NCI-H1048 (cell line): ENCODE measurements around the gene ASIC4.

Source experiments
- DNase-seq: peaks from one replicate; lab custom pipeline; 2025; lab: John Stamatoyannopoulos, UW

ASIC4 gene

DNA sequence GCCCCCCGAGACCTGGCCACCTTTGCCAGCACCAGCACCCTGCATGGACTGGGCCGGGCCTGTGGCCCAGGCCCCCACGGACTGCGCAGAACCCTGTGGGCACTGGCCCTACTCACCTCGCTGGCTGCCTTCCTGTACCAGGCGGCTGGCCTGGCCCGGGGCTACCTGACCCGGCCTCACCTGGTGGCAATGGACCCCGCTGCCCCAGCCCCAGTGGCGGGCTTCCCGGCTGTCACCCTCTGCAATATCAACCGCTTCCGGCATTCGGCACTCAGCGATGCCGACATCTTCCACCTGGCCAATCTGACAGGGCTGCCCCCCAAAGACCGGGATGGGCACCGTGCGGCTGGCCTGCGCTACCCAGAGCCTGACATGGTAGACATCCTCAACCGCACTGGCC lies 554 bp downstream of the ASIC4 start:
- no peak for DNase-seq

GRCh38 chr2:219515874-219516629 lies 1.8 kb downstream of the ASIC4 start:
- no peak for DNase-seq

DNA sequence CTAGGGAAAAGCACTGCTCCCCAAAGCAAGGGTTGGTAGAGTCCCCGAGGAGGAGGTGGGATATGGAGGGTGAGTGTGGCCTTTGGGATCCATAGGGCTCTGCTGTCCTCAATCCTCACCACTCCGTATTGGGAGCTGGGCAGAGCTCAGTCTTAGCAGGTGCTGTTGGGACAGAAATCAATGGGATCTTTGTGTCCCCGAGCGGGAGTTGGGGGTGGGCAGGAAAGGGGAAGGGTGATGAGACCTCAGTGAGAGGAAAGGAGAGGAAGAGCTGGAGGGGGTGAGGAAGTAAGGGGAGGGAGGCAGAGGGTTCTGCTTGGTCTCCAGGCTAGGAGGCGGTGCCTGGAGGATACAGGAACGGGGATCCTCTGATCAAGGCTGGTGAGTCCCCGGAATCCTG lies 2.6 kb downstream of the ASIC4 start:
- DNase-seq = no peak

DNA sequence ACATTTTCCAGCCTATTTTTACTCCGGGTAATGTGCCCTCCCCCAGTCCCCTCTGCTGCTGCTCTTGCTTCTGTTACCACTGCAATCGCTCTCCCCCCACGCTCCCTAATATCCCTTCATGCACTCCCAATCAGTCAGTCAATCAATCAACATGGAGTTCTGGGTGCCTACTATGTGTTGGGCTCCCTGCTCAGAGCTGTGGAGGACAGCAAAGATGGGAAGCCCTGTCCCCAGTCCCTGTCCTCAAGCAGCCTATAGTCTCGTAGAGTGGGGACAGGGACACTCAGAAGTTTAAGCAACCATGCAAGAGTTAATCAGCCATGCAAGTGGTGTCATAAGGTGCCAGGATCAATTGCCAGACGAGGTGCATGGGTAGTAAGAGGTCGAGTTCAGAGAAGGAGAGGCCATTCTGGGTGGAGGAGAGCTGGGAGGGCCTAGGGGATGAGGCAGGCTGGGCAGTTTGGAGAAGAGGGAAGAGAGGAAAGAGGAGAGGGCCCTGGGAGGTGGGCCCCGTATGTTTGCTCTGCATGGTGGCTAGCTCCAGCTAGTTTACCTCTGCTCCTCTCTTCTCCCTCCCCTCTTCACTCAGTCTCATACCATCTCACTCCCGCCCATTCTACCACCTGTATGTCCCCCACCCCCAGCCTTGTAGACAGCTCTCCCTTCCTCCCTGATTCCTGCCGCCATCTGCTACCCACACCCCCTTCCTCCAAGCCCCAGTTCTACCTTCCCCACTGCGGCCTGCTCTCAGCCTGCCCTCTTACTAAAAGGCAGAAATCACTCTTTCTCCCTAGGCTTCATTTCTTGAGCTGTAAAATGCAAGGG lies 3.9 kb downstream of the ASIC4 start:
- DNase-seq = no peak

DNA sequence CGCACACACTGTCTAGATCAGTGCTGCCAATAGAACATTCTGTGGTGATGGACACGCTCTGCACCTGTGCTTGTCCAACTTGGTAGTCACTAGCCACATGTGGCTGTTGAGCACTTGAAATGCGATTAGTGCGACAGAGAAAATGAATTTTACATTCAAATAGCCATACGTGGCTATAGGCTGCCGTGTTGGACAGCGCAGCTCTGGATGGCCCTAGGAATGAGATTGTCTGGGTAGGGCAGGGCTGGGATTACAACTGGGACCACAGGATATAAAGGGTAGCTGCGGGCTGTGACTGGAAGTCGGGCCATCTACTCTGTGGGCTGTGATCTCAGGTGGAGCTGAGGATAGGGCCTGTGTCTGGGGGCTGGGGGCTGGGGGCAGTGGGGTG lies 5.2 kb downstream of the ASIC4 start:
- DNase-seq = no peak

- DNase-seq = no peak
These were observed 5.8 kb downstream of the ASIC4 start for GRCh38 chr2:219520079-219520478.

DNA sequence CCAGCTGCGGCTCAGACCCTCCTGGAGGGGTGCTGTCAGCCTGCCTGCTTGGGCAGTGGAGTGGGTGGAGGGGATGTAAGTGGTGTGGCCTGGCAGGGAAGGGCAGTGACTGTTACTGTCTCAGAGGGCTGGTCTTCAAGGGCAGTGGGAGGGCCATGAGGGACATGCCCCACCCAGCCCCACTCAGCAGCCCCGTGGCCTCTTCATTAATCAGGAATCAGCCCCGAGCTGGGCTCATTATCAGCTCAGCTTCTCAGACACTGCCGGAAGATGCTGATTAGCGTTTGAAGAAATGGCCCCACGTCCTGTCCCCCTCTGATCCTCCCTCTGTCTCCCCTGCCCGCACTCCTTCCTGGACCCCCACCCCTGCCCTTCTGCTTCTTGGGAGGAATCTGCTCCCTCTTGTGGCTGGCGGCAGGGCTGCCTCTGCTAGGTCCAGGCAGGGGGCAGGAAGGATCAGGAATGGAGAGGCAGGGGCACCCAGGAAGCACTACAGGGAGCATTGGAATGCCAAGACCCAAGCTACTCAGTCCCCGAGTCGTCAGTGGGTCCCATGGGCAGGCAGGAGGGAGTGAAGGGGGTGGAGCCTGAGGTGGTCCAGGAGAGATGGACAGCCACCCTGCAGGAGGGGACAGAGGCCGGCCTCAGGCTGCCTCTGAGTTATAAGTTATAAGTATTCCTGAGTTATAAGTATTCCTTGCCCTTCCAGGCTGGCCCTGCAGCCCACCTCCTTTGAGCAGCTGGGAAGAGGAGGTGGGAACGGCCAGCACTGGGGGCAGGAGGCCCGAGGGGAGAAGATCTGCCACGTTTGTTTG lies 7.0 kb downstream of the ASIC4 start:
- no peak for DNase-seq

GRCh38 chr2:219522111-219523030 lies 8.1 kb downstream of the ASIC4 start:
- DNase-seq = no peak

DNA sequence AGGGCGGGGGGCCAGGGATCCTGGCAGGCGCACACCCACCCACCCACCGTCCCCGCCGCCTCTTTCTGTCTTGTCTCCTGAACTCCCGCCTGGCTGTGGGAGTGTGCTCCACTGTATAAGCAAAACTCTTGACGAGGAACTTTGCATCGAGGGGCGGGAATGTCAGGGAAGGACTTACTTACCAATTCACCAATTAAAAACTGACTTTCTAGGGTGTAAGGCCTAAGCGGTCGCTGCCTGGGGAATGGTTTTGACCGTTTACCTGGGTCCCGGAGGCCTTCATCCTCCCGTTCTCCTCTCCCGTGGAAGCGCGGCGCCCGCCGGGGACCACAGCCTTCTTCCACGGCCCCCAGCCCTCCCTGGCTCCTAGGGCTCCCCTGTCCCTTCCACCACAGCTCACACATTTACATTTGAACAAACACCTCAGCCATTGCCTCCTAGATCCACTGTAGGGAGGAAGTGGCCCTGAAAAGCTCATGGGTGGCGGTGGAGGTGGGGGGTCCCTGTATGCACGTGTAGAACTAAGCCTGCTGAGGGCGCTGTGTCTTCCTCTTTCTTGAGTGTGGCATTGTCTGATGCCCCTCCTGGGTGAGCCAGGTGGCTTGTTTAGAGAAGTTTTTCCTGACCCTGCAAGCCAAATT lies 8.9 kb downstream of the ASIC4 start:
- no peak for DNase-seq

DNA sequence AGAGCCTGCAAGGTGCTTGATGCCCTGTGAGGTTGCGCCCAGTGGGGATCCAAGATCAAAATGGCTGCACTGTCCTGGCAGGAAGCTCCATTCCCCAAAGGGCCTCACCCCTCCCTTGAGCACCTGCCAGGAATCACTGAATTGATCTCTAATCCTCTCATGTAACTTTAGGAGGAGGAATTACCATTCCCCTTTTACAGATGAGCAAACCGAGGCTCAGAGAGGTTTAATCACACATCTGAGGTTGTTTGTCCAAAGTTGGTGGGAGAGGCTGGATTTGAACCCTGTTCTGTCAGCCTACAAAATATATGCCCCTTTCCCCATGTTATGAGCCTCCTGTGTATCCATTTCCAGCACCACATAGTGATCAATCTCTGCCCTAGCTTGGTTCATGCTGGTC lies 10.5 kb downstream of the ASIC4 start:
- no peak for DNase-seq

DNA sequence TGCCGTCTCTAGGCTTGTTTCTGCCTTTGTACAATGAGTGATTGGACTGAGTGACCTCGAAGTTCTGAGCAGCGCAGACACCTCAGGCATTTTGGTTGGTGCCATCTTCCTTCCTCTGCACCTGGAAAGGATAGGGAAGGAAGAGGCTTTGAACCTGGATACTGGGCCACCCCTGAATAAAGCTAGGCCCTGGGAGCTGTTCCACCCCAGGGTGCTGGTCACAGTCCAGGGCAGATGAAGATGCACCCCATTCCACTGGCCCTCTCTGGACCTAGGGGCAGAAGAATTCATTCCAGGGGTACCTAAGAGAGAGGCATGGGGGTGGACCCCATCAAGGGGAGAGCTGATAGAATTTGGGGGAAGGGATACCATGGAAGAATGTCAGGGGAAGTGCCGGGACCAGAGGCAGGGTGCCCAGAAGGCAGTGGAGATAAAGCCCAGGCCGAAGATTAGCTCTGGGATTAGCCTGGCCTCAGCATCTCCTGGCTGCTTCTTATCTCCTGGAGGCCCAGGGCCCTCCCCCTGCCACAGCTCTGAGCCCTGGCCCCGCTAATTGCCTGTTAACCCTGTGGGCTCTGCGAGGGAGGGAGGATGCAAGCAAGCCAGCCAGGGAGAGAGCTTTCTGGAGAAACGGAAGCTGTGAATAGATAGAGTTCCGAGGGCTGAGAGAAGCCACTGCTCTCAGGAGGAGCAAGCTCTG lies 11.4 kb downstream of the ASIC4 start:
- DNase-seq = no peak

GRCh38 chr2:219526320-219527075 lies 12.2 kb downstream of the ASIC4 start:
- no peak for DNase-seq

DNA sequence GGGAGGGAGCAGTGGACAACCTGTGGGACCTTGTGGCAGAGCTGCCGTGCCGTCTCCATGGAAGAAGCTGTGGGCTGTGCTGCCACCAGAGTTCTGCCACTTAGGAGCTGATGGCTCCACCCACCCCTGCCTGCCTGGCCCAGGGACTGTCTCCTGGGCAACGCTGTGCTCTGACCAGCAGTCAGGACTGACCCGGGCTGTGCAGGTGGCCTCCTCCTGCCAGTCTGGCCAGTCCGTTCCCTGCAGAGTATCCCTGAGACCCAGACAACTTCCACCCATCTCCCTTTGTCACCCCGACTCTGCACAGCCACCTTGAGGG lies 12.8 kb downstream of the ASIC4 start:
- DNase-seq = no peak

DNA sequence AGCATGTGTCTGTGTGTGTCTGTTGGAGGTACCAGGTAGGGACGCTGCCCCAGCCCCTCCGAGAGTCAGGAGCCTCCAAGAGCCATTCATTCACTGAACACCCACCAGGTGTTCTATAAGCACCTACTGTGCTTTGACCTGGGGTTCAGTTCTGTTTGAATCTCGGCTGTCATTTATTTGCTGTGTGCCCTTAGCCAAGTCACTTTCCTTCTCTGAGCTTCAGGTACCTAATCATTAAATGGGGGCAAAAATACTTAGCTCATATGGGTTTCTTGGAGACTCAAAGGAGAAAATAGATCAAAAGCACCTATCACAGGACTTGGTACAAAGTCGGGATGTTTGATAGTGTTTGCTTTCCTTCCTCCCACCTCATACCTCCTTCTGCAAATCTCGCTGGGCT lies 13.2 kb downstream of the ASIC4 start:
- DNase-seq = no peak

GRCh38 chr2:219530048-219530963 lies 16.0 kb downstream of the ASIC4 start:
- DNase-seq = peak; percentile 63

DNA sequence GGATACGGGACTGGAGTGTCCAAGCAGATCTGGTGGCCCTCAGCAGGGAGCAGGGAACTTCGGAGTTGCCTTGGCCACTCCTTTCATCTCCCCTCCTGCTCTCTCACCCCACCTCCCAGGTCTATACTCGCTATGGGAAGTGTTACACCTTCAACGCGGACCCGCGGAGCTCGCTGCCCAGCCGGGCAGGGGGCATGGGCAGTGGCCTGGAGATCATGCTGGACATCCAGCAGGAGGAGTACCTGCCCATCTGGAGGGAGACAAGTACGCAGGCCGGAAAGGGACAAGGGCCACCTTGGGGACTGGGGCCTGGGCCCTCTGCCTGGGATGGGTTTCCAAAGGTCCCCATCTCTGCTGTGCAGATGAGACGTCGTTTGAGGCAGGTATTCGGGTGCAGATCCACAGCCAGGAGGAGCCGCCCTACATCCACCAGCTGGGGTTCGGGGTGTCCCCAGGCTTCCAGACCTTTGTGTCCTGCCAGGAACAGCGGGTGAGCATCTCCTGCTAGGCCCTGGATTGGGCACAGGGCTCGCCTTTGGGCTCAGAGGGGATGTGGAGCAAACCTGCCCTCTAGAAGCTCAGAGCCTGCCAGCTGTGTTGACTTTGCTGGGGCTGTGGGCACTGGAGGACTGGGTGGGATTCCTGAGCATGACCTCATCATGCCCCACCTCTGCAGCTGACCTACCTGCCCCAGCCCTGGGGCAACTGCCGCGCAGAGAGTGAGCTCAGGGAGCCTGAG lies 17.5 kb downstream of the ASIC4 start:
- no peak for DNase-seq

DNA sequence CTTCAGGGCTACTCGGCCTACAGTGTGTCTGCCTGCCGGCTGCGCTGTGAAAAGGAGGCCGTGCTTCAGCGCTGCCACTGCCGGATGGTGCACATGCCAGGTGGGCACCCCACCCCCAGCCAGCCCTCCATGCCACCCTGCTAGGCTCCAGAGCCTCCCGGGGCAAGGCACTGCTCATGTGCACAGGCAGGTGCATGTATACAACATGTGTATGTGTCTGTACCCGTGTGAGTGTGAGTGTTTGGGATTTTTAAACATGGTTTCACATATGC lies 18.0 kb downstream of the ASIC4 start:
- no peak for DNase-seq

- no peak for DNase-seq
These were observed 19.8 kb downstream of the ASIC4 start for GRCh38 chr2:219533930-219534661.
